K562 (cell line): ENCODE data around the gene SNRPA. TPM values are rescaled to one million over a fixed set of nuclear protein-coding genes. Genes with fewer than 3 reads are reported as not detected.
A peak's percentile ranks its signal among the peaks of the same experiment; 100 is the strongest.

Source experiments
- ELF4 ChIP-seq: fragments of 450-650 bp; formaldehyde crosslinking; IDR thresholded peaks from 2 replicates; pipeline ENCODE4 v1.4.0; 2022; ENCODE audit warnings: missing genetic modification characterization
- ESRRB ChIP-seq: fragments of 250-450 bp; sonication (Bioruptor Pico); IDR thresholded peaks from 2 replicates; pipeline ENCODE4 v1.5.0; 2020; ENCODE audit warnings: mild to moderate bottlenecking, moderate library complexity, borderline replicate concordance
- FOS ChIP-seq: IDR thresholded peaks from 3 replicates; pipeline ENCODE4 v1.6.1; 2011; ENCODE audit not compliant: insufficient read length; ENCODE audit errors: extremely low read depth
- FOSL1 ChIP-seq: fragments of 200-800 bp; sonication (Bioruptor generic); conservative IDR thresholded peaks from 2 replicates; pipeline ENCODE4 v1.6.1; 2016; ENCODE audit warnings: missing genetic modification characterization, missing compliant biosample characterization
- FUS ChIP-seq: fragments of 200-400 bp; formaldehyde crosslinking; optimal IDR thresholded peaks from 2 replicates; pipeline ENCODE3; 2017; ENCODE audit warnings: low read depth, low read length
- HNRNPK ChIP-seq: fragments of 200-400 bp; formaldehyde crosslinking; IDR thresholded peaks from one replicate; pipeline ENCODE4 v1.6.1; 2018; ENCODE audit warnings: mild to moderate bottlenecking, low read depth, low read length; ENCODE audit not compliant: poor library complexity, severe bottlenecking
- HSF4 ChIP-seq: fragments of 250-450 bp; sonication (Bioruptor Pico); IDR thresholded peaks from 2 replicates; pipeline ENCODE4 v2.1.2; 2022; ENCODE audit warnings: mild to moderate bottlenecking, moderate library complexity, borderline replicate concordance
- KDM5B ChIP-seq: fragments of 200-600 bp; sonication (generic); IDR thresholded peaks from 2 replicates; pipeline ENCODE4 v1.6.1; 2012; ENCODE audit warnings: low read depth, mild to moderate bottlenecking, moderate library complexity, low read length, control low read depth, inconsistent platforms; ENCODE audit not compliant: insufficient replicate concordance
- KLF13 ChIP-seq: fragments of 450-650 bp; IDR thresholded peaks from 2 replicates; pipeline ENCODE4 v1.6.1; 2016; ENCODE audit warnings: missing genetic modification characterization, low read depth, mild to moderate bottlenecking, missing compliant biosample characterization, moderate library complexity, borderline replicate concordance
- MCM2 ChIP-seq: fragments of 450-650 bp; IDR thresholded peaks from 2 replicates; pipeline ENCODE4 v1.6.1; 2017; ENCODE audit warnings: low read depth, mild to moderate bottlenecking
- MTA3 ChIP-seq: fragments of 450-650 bp; formaldehyde crosslinking; IDR thresholded peaks from 2 replicates; pipeline ENCODE4 v1.6.1; 2017; ENCODE audit warnings: mild to moderate bottlenecking, borderline replicate concordance
- MTF1 ChIP-seq: fragments of 250-450 bp; sonication (Bioruptor Pico); IDR thresholded peaks from 2 replicates; pipeline ENCODE4 v1.9.0; 2021; ENCODE audit warnings: moderate library complexity, mild to moderate bottlenecking, inconsistent platforms, borderline replicate concordance
- NELFE ChIP-seq: IDR thresholded peaks from 2 replicates; pipeline ENCODE4 v1.6.1; 2011; ENCODE audit warnings: mild to moderate bottlenecking; ENCODE audit not compliant: insufficient read depth, insufficient read length
- POLR2B ChIP-seq: fragments of 450-650 bp; IDR thresholded peaks from 2 replicates; pipeline ENCODE4 v1.6.1; 2018; ENCODE audit warnings: low read depth; ENCODE audit not compliant: partially characterized antibody
- PRMT5 ChIP-seq: sonication (generic); formaldehyde crosslinking; IDR thresholded peaks from 2 replicates; pipeline ENCODE4 v1.5.0; 2020; ENCODE audit warnings: missing genetic modification reagents
- RFX5 ChIP-seq: IDR thresholded peaks from 2 replicates; pipeline ENCODE4 v1.6.1; 2011; ENCODE audit warnings: low read depth, mild to moderate bottlenecking, improper control_type of control experiment, low read length
- SIN3A ChIP-seq, 2 experiments: fragments of 150-350 bp in 1 of 2; IDR thresholded peaks; 2 replicates each; pipeline ENCODE4 v1.6.1; 2011 to 2016; ENCODE audit warnings: borderline replicate concordance in 2 of 2, low read depth in 2 of 2, low read length in 2 of 2, mild to moderate bottlenecking in 2 of 2, moderate library complexity in 2 of 2; ENCODE audit not compliant: control insufficient read depth in 1 of 2
- SMARCE1 ChIP-seq: fragments of 450-650 bp; IDR thresholded peaks from 2 replicates; pipeline ENCODE4 v1.7.1; 2016; ENCODE audit warnings: mild to moderate bottlenecking
- SRF ChIP-seq, 2 experiments: fragments of 250-450, 450-650 bp in 1 of 2; sonication (Bioruptor Pico) in 1 of 2; sonication (generic) in 1 of 2; formaldehyde crosslinking; IDR thresholded peaks; 2 replicates each; pipeline versions ENCODE4 v1.5.0 to v1.5.1; 2020 to 2022; ENCODE audit warnings: mild to moderate bottlenecking in 1 of 2, missing genetic modification reagents in 1 of 2
- WHSC1 ChIP-seq: IDR thresholded peaks from one replicate; pipeline ENCODE4 v1.6.1; 2012; ENCODE audit warnings: low read length, control low read depth, inconsistent platforms
- ZKSCAN8 ChIP-seq: fragments of 200-800 bp; sonication (Bioruptor generic); IDR thresholded peaks from 2 replicates; pipeline ENCODE4 v1.6.1; 2016; ENCODE audit warnings: missing genetic modification characterization, missing compliant biosample characterization
- ZNF57 ChIP-seq: fragments of 450-650 bp; formaldehyde crosslinking; IDR thresholded peaks from 2 replicates; pipeline ENCODE4 v1.4.0; 2020; ENCODE audit warnings: mild to moderate bottlenecking, moderate library complexity
- ZNF695 ChIP-seq: fragments of 450-650 bp; formaldehyde crosslinking; IDR thresholded peaks from 2 replicates; pipeline ENCODE4 v1.4.0; 2020; ENCODE audit warnings: mild to moderate bottlenecking, moderate library complexity
- polyA plus RNA-seq, 8 experiments: library from polyadenylated mRNA; depleted of rRNA in 4 of 8; stranded (reverse) in 5 of 8; unstranded in 3 of 8; fragments of >200 nt; fragmentation: Nextera tagmentation in 2 of 8; fragmentation: Illumina TruSeq in 1 of 8; extraction: Ambion mirVana in 2 of 8; extraction: Trizol in 1 of 8; gene quantifications; 2 replicates each; pipeline versions ENCODE4 v1.2.1 to v1.2.3, GENCODE V29; 2011 to 2014; ENCODE audit warnings: inconsistent platforms in 1 of 8, missing spikeins in 1 of 8
- total RNA-seq, 7 experiments: library from RNA; depleted of rRNA in 6 of 7; stranded (reverse); fragments of >200 nt in 6 of 7; fragmentation: Illumina TruSeq in 2 of 7; extraction: Trizol in 2 of 7; gene quantifications; 2 replicates each; pipeline versions ENCODE4 v1.2.1 to v1.2.3, GENCODE V29; 2011 to 2021; ENCODE audit warnings: low replicate concordance in 1 of 7
- TF ChIP-seq, protein P1 (sequence below): IDR thresholded peaks from 3 replicates; pipeline ENCODE4 v1.6.1; 2011; ENCODE audit warnings: borderline replicate concordance, mild to moderate bottlenecking; ENCODE audit not compliant: insufficient read length, insufficient read depth
- TF ChIP-seq, protein P2 (sequence below): fragments of 450-650 bp; IDR thresholded peaks from 2 replicates; pipeline ENCODE4 v1.6.1; 2017; ENCODE audit warnings: antibody characterized with exemption
- TF ChIP-seq, protein P3 (sequence below): fragments of 250-450 bp; sonication (Bioruptor Pico); IDR thresholded peaks from 2 replicates; pipeline ENCODE4 v1.8.0; 2022; ENCODE audit warnings: moderate library complexity, mild to moderate bottlenecking, inconsistent platforms

Gene SNRPA
- total and polyA plus RNA-seq, 9 of the 15 experiments (the other 6 are each of a cell fraction or from before 2014, with no cell fraction given), result 16.3 to 311 (median 193) TPM

DNA sequence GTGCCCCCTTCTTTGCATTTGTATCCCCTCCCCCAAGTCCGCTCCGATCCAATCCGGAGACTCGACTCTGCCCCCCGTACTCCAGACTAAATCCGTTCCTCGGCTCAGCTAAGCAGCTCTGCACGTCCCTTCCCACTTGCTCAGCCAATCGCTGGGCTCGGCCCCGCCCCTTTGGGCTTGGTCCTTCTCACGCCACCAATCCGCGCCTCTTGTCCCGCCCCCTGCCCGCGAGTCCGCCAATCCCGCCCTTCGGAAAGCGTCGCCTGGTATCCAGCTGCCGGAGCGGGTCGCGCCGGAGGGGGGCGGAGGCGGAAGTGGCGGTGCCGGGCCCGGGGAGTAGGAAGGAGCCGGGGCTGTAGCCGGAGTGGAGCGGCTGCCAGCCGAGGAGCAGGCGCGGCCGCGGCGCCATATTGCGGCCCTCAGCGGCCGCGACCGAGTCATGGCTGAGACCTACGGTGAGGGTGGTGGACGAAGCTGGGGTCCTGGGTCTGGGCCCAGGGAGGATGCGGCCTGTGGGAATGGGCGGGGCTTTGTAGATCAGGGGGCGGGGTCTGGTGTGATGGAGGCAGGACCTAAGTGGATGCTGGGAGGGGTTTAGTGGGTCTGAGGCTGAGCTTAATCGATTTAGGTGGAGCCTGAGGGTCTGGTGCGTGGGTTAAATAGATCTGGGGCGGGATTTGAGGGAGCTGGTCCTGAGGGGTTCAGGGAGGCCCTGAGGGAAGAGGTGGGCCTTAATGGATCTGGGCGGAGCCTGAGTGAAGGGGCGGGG is 27.1 kb downstream of the SNRPA start, which contains the start of gene RAB4B (continued):
- TF ChIP-seq MTA3 (peak; percentile 36; the same call in 1 of the 2 replicates), ESRRB (CRISPR knock-in tag) (no peak), POLR2B (no peak), FOSL1 (tag) (no peak), SIN3A (IDR thresholded peaks at IDR 0.05; ENCODE audit: borderline replicate concordance in 2 of 2, control insufficient read depth in 1 of 2, low read depth in 2 of 2, low read length in 2 of 2) (peak; percentile 80 to 88; a peak in 2 of 4 replicates), ZNF57 (CRISPR knock-in tag) (no peak), MTF1 (CRISPR knock-in tag) (no peak), HSF4 (CRISPR knock-in tag) (no peak), ELF4 (peak; percentile 84; the same call in 1 of the 2 replicates), KLF13 (tag) (peak; percentile 64; the same call in 1 of the 2 replicates), MCM2 (no peak), HNRNPK (peak; percentile 72), SMARCE1 (no peak), RFX5 (no peak), KDM5B (peak; percentile 50), SRF (CRISPR knock-in tag; IDR thresholded peaks at IDR 0.05) (no peak), FOS (peak; percentile 98), ZKSCAN8 (CRISPR knock-in tag) (no peak), FUS (no peak), NELFE (no peak), ZNF695 (no peak), PRMT5 (CRISPR knock-in tag) (no peak), WHSC1 (no peak)
- TF ChIP-seq, protein P1, sequence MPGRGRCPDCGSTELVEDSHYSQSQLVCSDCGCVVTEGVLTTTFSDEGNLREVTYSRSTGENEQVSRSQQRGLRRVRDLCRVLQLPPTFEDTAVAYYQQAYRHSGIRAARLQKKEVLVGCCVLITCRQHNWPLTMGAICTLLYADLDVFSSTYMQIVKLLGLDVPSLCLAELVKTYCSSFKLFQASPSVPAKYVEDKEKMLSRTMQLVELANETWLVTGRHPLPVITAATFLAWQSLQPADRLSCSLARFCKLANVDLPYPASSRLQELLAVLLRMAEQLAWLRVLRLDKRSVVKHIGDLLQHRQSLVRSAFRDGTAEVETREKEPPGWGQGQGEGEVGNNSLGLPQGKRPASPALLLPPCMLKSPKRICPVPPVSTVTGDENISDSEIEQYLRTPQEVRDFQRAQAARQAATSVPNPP, result no peak
- TF ChIP-seq, protein P2, sequence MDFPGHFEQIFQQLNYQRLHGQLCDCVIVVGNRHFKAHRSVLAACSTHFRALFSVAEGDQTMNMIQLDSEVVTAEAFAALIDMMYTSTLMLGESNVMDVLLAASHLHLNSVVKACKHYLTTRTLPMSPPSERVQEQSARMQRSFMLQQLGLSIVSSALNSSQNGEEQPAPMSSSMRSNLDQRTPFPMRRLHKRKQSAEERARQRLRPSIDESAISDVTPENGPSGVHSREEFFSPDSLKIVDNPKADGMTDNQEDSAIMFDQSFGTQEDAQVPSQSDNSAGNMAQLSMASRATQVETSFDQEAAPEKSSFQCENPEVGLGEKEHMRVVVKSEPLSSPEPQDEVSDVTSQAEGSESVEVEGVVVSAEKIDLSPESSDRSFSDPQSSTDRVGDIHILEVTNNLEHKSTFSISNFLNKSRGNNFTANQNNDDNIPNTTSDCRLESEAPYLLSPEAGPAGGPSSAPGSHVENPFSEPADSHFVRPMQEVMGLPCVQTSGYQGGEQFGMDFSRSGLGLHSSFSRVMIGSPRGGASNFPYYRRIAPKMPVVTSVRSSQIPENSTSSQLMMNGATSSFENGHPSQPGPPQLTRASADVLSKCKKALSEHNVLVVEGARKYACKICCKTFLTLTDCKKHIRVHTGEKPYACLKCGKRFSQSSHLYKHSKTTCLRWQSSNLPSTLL, result no peak
- TF ChIP-seq, protein P3, sequence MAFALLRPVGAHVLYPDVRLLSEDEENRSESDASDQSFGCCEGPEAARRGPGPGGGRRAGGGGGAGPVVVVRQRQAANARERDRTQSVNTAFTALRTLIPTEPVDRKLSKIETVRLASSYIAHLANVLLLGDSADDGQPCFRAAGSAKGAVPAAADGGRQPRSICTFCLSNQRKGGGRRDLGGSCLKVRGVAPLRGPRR (CRISPR knock-in tag), result no peak
